K562 (cell line): ENCODE results near the gene STK32C. TPM values are rescaled to one million over a fixed set of nuclear protein-coding genes. Genes with fewer than 3 reads are reported as not detected.

ENCODE experiments used
- CREM ChIP-seq: IDR thresholded peaks from 2 replicates; pipeline ENCODE4 v1.6.1; 2014; ENCODE audit warnings: antibody characterized with exemption, low read depth
- ESRRA ChIP-seq: fragments of 450-650 bp; IDR thresholded peaks from 2 replicates; pipeline ENCODE4 v1.6.1; 2014; ENCODE audit warnings: low read depth, mild to moderate bottlenecking, moderate library complexity, borderline replicate concordance
- NCOA2 ChIP-seq, 2 experiments: fragments of 450-650 bp; IDR thresholded peaks; 2 replicates each; pipeline ENCODE4 v1.6.1; 2018; ENCODE audit warnings: mild to moderate bottlenecking in 2 of 2, moderate library complexity in 1 of 2; ENCODE audit not compliant: partially characterized antibody in 2 of 2
- NRF1 ChIP-seq, 2 experiments: fragments of 450-650 bp; IDR thresholded peaks in 1 of 2; conservative IDR thresholded peaks in 1 of 2; 2 replicates each; pipeline ENCODE4 v1.6.1; 2014; ENCODE audit warnings: mild to moderate bottlenecking in 2 of 2
- PHF8 ChIP-seq: fragments of 200-600 bp; sonication (generic); IDR thresholded peaks from 2 replicates; pipeline ENCODE4 v1.6.1; 2012; ENCODE audit warnings: mixed run types, mild to moderate bottlenecking, inconsistent platforms, low read length, moderate library complexity, borderline replicate concordance
- PRPF4 ChIP-seq: fragments of 200-400 bp; formaldehyde crosslinking; IDR thresholded peaks from one replicate; pipeline ENCODE4 v1.6.1; 2017; ENCODE audit warnings: low read length, low read depth, mild to moderate bottlenecking; ENCODE audit not compliant: insufficient read depth, poor library complexity, severe bottlenecking
- SLC30A9 ChIP-seq: fragments of 250-450 bp; sonication (Bioruptor Pico); IDR thresholded peaks from 2 replicates; pipeline ENCODE4 v1.8.0; 2022; ENCODE audit warnings: mild to moderate bottlenecking, moderate library complexity
- STAG1 ChIP-seq: sonication (generic); formaldehyde crosslinking; IDR thresholded peaks from 2 replicates; pipeline ENCODE4 v1.5.0; 2020; ENCODE audit warnings: missing genetic modification reagents, borderline replicate concordance
- TFAP4 ChIP-seq: sonication (generic); formaldehyde crosslinking; IDR thresholded peaks from 2 replicates; pipeline ENCODE4 v1.8.0; 2022; ENCODE audit warnings: missing genetic modification reagents, mild to moderate bottlenecking, moderate library complexity, borderline replicate concordance
- ZKSCAN3 ChIP-seq: fragments of 250-450 bp; sonication (Bioruptor Pico); IDR thresholded peaks from 2 replicates; pipeline ENCODE4 v1.4.0; 2020
- polyA plus RNA-seq, 8 experiments: library from polyadenylated mRNA; depleted of rRNA in 4 of 8; stranded (reverse) in 5 of 8; unstranded in 3 of 8; fragments of >200 nt; fragmentation: Nextera tagmentation in 2 of 8; fragmentation: Illumina TruSeq in 1 of 8; extraction: Ambion mirVana in 2 of 8; extraction: Trizol in 1 of 8; gene quantifications; 2 replicates each; pipeline versions ENCODE4 v1.2.1 to v1.2.3, GENCODE V29; 2011 to 2014; ENCODE audit warnings: inconsistent platforms in 1 of 8, missing spikeins in 1 of 8
- total RNA-seq, 7 experiments: library from RNA; depleted of rRNA in 6 of 7; stranded (reverse); fragments of >200 nt in 6 of 7; fragmentation: Illumina TruSeq in 2 of 7; extraction: Trizol in 2 of 7; gene quantifications; 2 replicates each; pipeline versions ENCODE4 v1.2.1 to v1.2.3, GENCODE V29; 2011 to 2021; ENCODE audit warnings: low replicate concordance in 1 of 7
- TF ChIP-seq, protein P1 (sequence below): fragments of 250-450 bp; sonication (Bioruptor Pico); IDR thresholded peaks from 2 replicates; pipeline ENCODE4 v1.5.0; 2021

STK32C gene
- total and polyA plus RNA-seq, 9 of the 15 experiments (the other 6 are each of a cell fraction or from before 2014, with no cell fraction given): 1.5 to 20.9 (median 6.5) TPM

DNA sequence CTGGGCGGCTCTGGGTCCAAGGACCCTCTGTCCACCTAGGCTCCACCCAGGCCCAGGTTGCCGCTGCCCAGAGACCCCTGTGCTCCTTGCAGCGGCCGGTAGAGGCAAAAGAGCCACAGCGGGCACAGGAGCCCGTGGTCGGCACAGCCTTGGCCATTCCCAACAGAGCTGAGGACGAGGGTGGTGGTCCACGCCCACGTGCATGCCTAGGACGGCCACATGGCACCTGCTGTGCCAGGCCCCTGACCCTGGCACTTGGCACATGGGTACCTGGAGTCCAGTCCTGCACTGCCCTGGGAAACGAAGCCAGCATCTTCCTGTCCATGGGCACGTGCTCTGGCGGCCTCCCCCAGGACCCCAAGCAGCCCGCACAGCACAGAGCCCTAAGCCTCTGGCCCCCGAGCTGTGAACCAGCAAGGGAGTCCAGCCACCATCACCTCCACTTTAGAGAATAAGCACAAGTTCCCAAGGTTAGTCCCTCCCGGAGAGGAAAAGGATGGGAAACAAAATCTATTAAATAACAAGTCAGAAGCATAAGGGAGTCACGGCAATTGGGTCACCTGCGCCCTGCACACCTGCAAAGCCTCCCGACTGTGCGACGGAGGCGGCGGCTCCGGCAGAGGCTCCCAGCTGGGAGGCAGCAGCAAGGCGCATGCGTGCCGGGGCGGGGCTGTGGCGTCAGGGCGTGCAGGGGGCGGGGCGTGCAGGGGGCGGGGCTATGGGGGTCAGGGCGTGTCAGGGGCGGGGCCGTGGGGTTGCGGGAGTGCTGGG, 59.1 kb downstream of the STK32C start (continued):
- TF ChIP-seq PHF8 (peak; percentile 33; the same call in 1 of the 2 replicates), SLC30A9 (CRISPR knock-in tag) (no peak), ZKSCAN3 (CRISPR knock-in tag) (no peak), CREM (0 out of 2 replicates have a peak, but pooled peaks have one; percentile 5), NRF1 (conservative IDR thresholded peaks at IDR 0.05 in 1 of 2, IDR thresholded peaks at IDR 0.05 in 1 of 2) (peak; percentile 87 to 88), ESRRA (no peak), TFAP4 (CRISPR knock-in tag) (peak; percentile 83), PRPF4 (no peak), NCOA2 (IDR thresholded peaks at IDR 0.05; ENCODE audit: partially characterized antibody in 2 of 2) (no peak), STAG1 (no peak)
- TF ChIP-seq, protein P1, sequence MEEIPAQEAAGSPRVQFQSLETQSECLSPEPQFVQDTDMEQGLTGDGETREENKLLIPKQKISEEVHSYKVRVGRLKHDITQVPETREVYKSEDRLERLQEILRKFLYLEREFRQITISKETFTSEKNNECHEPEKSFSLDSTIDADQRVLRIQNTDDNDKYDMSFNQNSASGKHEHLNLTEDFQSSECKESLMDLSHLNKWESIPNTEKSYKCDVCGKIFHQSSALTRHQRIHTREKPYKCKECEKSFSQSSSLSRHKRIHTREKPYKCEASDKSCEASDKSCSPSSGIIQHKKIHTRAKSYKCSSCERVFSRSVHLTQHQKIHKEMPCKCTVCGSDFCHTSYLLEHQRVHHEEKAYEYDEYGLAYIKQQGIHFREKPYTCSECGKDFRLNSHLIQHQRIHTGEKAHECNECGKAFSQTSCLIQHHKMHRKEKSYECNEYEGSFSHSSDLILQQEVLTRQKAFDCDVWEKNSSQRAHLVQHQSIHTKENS (CRISPR knock-in tag): no peak
